Astrocyte (in vitro differentiated cells and primary cell): ENCODE results near the gene JOSD1. TPM values are rescaled to one million over a fixed set of nuclear protein-coding genes. Genes with fewer than 3 reads are reported as not detected.

Experiments used
- DNase-seq: peaks from one replicate; pipeline ENCODE4 v3.0.0-alpha.2; 2010; ENCODE audit warnings: low read depth
- FAIRE-seq: peaks from 2 replicates; lab custom pipeline; 2011; peaks lifted over from hg19 to GRCh38; lab: Jason Lieb, UNC
- H2AFZ ChIP-seq: 2 replicates; pipeline ENCODE4 v1.6.0; 2012; ENCODE audit warnings: low read depth, low read length, inconsistent platforms
- H3K27ac ChIP-seq: 2 replicates; pipeline ENCODE4 v1.5.1; 2011; ENCODE audit warnings: low read depth, low read length, inconsistent platforms
- H3K27me3 ChIP-seq: 2 replicates; pipeline ENCODE4 v1.6.0; 2011; ENCODE audit warnings: low read length, inconsistent platforms; ENCODE audit not compliant: insufficient read depth
- H3K36me3 ChIP-seq: 2 replicates; pipeline ENCODE4 v1.5.1; 2011; ENCODE audit warnings: low read length, inconsistent platforms; ENCODE audit not compliant: insufficient read depth
- H3K4me1 ChIP-seq: 2 replicates; pipeline ENCODE4 v1.5.1; 2011; ENCODE audit warnings: low read length, inconsistent platforms; ENCODE audit not compliant: insufficient read depth
- H3K4me2 ChIP-seq: 2 replicates; pipeline ENCODE4 v1.6.0; 2012; ENCODE audit warnings: low read length, inconsistent platforms
- H3K4me3 ChIP-seq: 2 replicates; pipeline ENCODE4 v1.5.1; 2011; ENCODE audit warnings: low read depth, mild to moderate bottlenecking, low read length, inconsistent platforms; ENCODE audit not compliant: insufficient read depth
- H3K79me2 ChIP-seq: 2 replicates; pipeline ENCODE4 v1.6.0; 2012; ENCODE audit warnings: mild to moderate bottlenecking, low read length, inconsistent platforms; ENCODE audit not compliant: insufficient read depth
- H3K9ac ChIP-seq: 2 replicates; pipeline ENCODE4 v1.6.0; 2012; ENCODE audit warnings: mild to moderate bottlenecking, low read length, inconsistent platforms
- H3K9me3 ChIP-seq: 2 replicates; pipeline ENCODE4 v1.5.1; 2012; ENCODE audit warnings: low read depth, mild to moderate bottlenecking, low read length, inconsistent platforms; ENCODE audit not compliant: insufficient read depth
- H4K20me1 ChIP-seq: 2 replicates; pipeline ENCODE4 v1.6.0; 2012; ENCODE audit warnings: low read length, inconsistent platforms; ENCODE audit not compliant: insufficient read depth
- H3K27ac Mint-ChIP-seq: one replicate; pipeline ENCODE4 v1.8.0; 2021; ENCODE audit warnings: mild to moderate bottlenecking, mixed read lengths; ENCODE audit not compliant: unreplicated experiment
- H3K27me3 Mint-ChIP-seq: one replicate; pipeline ENCODE4 v1.8.0; 2021; ENCODE audit warnings: low read depth, mixed read lengths; ENCODE audit not compliant: unreplicated experiment
- H3K36me3 Mint-ChIP-seq: one replicate; pipeline ENCODE4 v1.8.0; 2021; ENCODE audit warnings: low read depth, mixed read lengths; ENCODE audit not compliant: unreplicated experiment
- H3K4me1 Mint-ChIP-seq: one replicate; pipeline ENCODE4 v1.8.0; 2021; ENCODE audit warnings: low read depth, mixed read lengths; ENCODE audit not compliant: unreplicated experiment
- H3K4me3 Mint-ChIP-seq: one replicate; pipeline ENCODE4 v1.8.0; 2021; ENCODE audit warnings: mild to moderate bottlenecking, moderate library complexity, mixed read lengths; ENCODE audit not compliant: unreplicated experiment
- H3K9me3 Mint-ChIP-seq: one replicate; pipeline ENCODE4 v1.8.0; 2021; ENCODE audit warnings: mild to moderate bottlenecking, mixed read lengths; ENCODE audit not compliant: unreplicated experiment
- EZH2 ChIP-seq: IDR thresholded peaks from 2 replicates; pipeline ENCODE4 v1.6.1; 2012; ENCODE audit warnings: mild to moderate bottlenecking, low read length, inconsistent platforms; ENCODE audit not compliant: insufficient read depth
- total RNA-seq: library from RNA; stranded (reverse); gene quantifications from 2 replicates; pipeline ENCODE4 v1.2.1, GENCODE V29; 2021
- TF ChIP-seq, protein P1 (sequence below): IDR thresholded peaks from 2 replicates; pipeline ENCODE4 v1.5.1; 2011; ENCODE audit warnings: low read depth, mild to moderate bottlenecking, inconsistent platforms, low read length, moderate library complexity; ENCODE audit not compliant: insufficient read depth

JOSD1 gene
- total RNA-seq, 1 donor from 2014 or later = 45.6 TPM

DNA sequence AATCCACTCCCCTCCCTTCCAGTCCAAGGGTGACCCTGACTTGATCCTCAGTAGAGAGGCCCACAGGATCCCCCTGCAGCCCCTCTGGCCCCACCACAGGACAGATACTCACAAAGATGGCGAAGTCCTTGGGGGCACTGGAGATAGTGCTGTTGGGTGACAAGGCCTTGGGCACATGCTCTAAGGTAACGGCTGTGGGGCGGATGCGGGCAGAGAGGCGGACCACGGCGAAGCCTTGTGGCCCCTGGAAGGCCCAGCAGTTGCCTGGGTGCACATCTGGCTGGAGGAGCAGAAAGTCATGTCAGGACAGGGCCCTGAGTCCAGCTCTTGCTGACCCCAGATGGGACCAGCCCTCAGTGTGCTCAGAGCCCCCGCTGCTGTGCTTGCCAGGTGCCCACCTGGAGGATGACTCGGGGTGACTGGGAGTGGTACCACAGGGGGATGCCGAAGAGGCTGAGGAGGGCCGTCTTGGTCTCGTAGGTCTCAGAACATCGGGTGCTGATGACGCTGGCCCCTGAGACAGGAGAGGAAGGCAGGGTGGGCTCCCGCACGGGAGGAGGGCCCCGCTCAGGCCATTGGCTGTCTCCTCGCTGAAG is 37.8 kb upstream of the JOSD1 start:
- Mint-ChIP-seq H3K36me3 (peaks cover 25% of the 10 kb centered on the region), H3K9me3 (no peaks in the 10 kb centered on the region)
- no peak for FAIRE-seq

GRCh38 chr22:38737302-38738060 is 36.7 kb upstream of the JOSD1 start:
- no peak overlapping the region for H2AFZ ChIP-seq
- H3K36me3 ChIP-seq = peaks cover 30% of the 10 kb centered on the region

More for the DNA sequence above, 37.8 kb upstream of the JOSD1 start:
- no peak for TF ChIP-seq EZH2
- TF ChIP-seq, protein P1, sequence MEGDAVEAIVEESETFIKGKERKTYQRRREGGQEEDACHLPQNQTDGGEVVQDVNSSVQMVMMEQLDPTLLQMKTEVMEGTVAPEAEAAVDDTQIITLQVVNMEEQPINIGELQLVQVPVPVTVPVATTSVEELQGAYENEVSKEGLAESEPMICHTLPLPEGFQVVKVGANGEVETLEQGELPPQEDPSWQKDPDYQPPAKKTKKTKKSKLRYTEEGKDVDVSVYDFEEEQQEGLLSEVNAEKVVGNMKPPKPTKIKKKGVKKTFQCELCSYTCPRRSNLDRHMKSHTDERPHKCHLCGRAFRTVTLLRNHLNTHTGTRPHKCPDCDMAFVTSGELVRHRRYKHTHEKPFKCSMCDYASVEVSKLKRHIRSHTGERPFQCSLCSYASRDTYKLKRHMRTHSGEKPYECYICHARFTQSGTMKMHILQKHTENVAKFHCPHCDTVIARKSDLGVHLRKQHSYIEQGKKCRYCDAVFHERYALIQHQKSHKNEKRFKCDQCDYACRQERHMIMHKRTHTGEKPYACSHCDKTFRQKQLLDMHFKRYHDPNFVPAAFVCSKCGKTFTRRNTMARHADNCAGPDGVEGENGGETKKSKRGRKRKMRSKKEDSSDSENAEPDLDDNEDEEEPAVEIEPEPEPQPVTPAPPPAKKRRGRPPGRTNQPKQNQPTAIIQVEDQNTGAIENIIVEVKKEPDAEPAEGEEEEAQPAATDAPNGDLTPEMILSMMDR = no peak
- Histone ChIP-seq H3K9ac (no peak overlapping the region), H3K4me3 (no peak overlapping the region), H3K27ac (no peak overlapping the region), H3K36me3 (peaks cover 36% of the 10 kb centered on the region), H3K79me2 (no peaks in the 10 kb centered on the region), H3K9me3 (no peaks in the 10 kb centered on the region), H2AFZ (no peak overlapping the region), H3K4me1 (peaks cover 3% of the 10 kb centered on the region), H4K20me1 (peaks cover 24% of the 10 kb centered on the region), H3K4me2 (no peak overlapping the region), H3K27me3 (no peaks in the 10 kb centered on the region)
- Mint-ChIP-seq H3K27ac (no peak overlapping the region), H3K4me1 (peaks cover 7% of the 10 kb centered on the region), H3K27me3 (no peaks in the 10 kb centered on the region), H3K4me3 (no peak overlapping the region)
- DNase-seq = no peak

More at GRCh38 chr22:38737302-38738060, 36.7 kb upstream of the JOSD1 start:
- Histone ChIP-seq H3K9ac (no peak overlapping the region), H3K4me2 (no peak overlapping the region), H3K27me3 (no peaks in the 10 kb centered on the region), H3K79me2 (no peaks in the 10 kb centered on the region), H4K20me1 (peaks cover 31% of the 10 kb centered on the region), H3K27ac (no peak overlapping the region), H3K4me1 (peaks cover 3% of the 10 kb centered on the region), H3K9me3 (no peaks in the 10 kb centered on the region), H3K4me3 (no peak overlapping the region)
- TF ChIP-seq EZH2 = no peak
- TF ChIP-seq, protein P1 = no peak
- Mint-ChIP-seq H3K4me3 (peak overlapping the region; percentile 12), H3K27me3 (no peaks in the 10 kb centered on the region), H3K4me1 (peaks cover 7% of the 10 kb centered on the region), H3K36me3 (peaks cover 24% of the 10 kb centered on the region), H3K27ac (peak overlapping the region; percentile 86), H3K9me3 (no peaks in the 10 kb centered on the region)
- FAIRE-seq (no peak), DNase-seq (no peak)
